CD4-positive, alpha-beta T cell treated with Interleukin-4 for 1 hour (primary cell): ENCODE results near the gene DLGAP1.

Experiments
- DNase-seq, 2 donors: peaks; one replicate each; pipeline ENCODE4 v3.0.0-alpha.2; 2020 to 2022

DLGAP1 gene

GRCh38 chr18:3879114-3879835 is 575.8 kb downstream of the DLGAP1 start:
- no peak for DNase-seq

- no peak for DNase-seq
These were observed 576.7 kb downstream of the DLGAP1 start for GRCh38 chr18:3878401-3878800.

- no peak for DNase-seq
These were observed 577.4 kb downstream of the DLGAP1 start for GRCh38 chr18:3877678-3878077.

- no peak for DNase-seq
These were observed 579.1 kb downstream of the DLGAP1 start for GRCh38 chr18:3875961-3876360.

GRCh38 chr18:3875376-3875775 is 579.7 kb downstream of the DLGAP1 start:
- no peak for DNase-seq

GRCh38 chr18:3874581-3874980 is 580.5 kb downstream of the DLGAP1 start:
- DNase-seq = no peak

- DNase-seq = no peak
These were observed 581.0 kb downstream of the DLGAP1 start for GRCh38 chr18:3874125-3874524.

GRCh38 chr18:3873698-3874097 is 581.4 kb downstream of the DLGAP1 start:
- DNase-seq = no peak

- DNase-seq = no peak
These were observed 581.9 kb downstream of the DLGAP1 start for GRCh38 chr18:3873211-3873610.

GRCh38 chr18:3872641-3873040 is 582.5 kb downstream of the DLGAP1 start:
- no peak for DNase-seq

GRCh38 chr18:3871687-3872086 is 583.4 kb downstream of the DLGAP1 start:
- no peak for DNase-seq

GRCh38 chr18:3870914-3871313 is 584.2 kb downstream of the DLGAP1 start:
- no peak for DNase-seq

- DNase-seq = no peak
These were observed 585.3 kb downstream of the DLGAP1 start for GRCh38 chr18:3869848-3870247.

GRCh38 chr18:3867864-3868311 is 587.2 kb downstream of the DLGAP1 start:
- no peak for DNase-seq

- no peak for DNase-seq
These were observed 587.9 kb downstream of the DLGAP1 start for GRCh38 chr18:3867236-3867635.

GRCh38 chr18:3864669-3865298 is 590.3 kb downstream of the DLGAP1 start:
- DNase-seq = no peak

GRCh38 chr18:3863593-3863992 is 591.5 kb downstream of the DLGAP1 start:
- no peak for DNase-seq

- DNase-seq = no peak
These were observed 592.1 kb downstream of the DLGAP1 start for GRCh38 chr18:3863006-3863405.

GRCh38 chr18:3861495-3861894 is 593.6 kb downstream of the DLGAP1 start:
- DNase-seq = no peak

GRCh38 chr18:3857544-3857943 is 597.6 kb downstream of the DLGAP1 start:
- no peak for DNase-seq

GRCh38 chr18:3855966-3856365 is 599.1 kb downstream of the DLGAP1 start:
- no peak for DNase-seq

GRCh38 chr18:3852321-3852720 is 602.8 kb downstream of the DLGAP1 start:
- DNase-seq = no peak

GRCh38 chr18:3851159-3851558 is 603.9 kb downstream of the DLGAP1 start:
- no peak for DNase-seq

GRCh38 chr18:3848316-3848715 is 606.8 kb downstream of the DLGAP1 start:
- no peak for DNase-seq

GRCh38 chr18:3845161-3845560 is 609.9 kb downstream of the DLGAP1 start:
- no peak for DNase-seq
